CD14-positive monocyte (primary cell): ENCODE results near the gene DDX27. TPM values are rescaled to one million over a fixed set of nuclear protein-coding genes. Genes with fewer than 3 reads are reported as not detected.

Experiments
- DNase-seq, 3 donors: peaks; one replicate each; pipeline ENCODE4 v3.0.0-alpha.2; 2011 to 2022
- H2AFZ ChIP-seq: 2 replicates; pipeline ENCODE4 v1.6.0; 2012; ENCODE audit warnings: mild to moderate bottlenecking, low read depth, low read length, inconsistent platforms; ENCODE audit not compliant: insufficient read depth, poor library complexity, severe bottlenecking
- H3K27ac ChIP-seq, 2 donors: 1 replicate in 1 of 2; 2 replicates in 1 of 2; pipeline ENCODE4 v1.5.1; 2012 to 2013; ENCODE audit warnings: low read length in 2 of 2, control low read depth in 1 of 2, inconsistent platforms in 1 of 2, low read depth in 1 of 2, mild to moderate bottlenecking in 1 of 2
- H3K27me3 ChIP-seq, 2 donors: one replicate each; pipeline versions ENCODE4 v1.6.0 to v1.6.1; 2011 to 2013; ENCODE audit warnings: low read length in 2 of 2; ENCODE audit not compliant: control insufficient read depth in 2 of 2, insufficient read depth in 2 of 2
- H3K36me3 ChIP-seq, 2 donors: replicated peaks in 1 of 2; 1 replicate in 1 of 2; 2 replicates in 1 of 2; pipeline versions ENCODE4 v1.5.1 to v1.6.1; 2012 to 2013; ENCODE audit warnings: low read length in 2 of 2, control low read depth in 1 of 2, inconsistent platforms in 1 of 2, mild to moderate bottlenecking in 1 of 2; ENCODE audit not compliant: insufficient read depth in 2 of 2, control insufficient read depth in 1 of 2
- H3K4me1 ChIP-seq, 2 donors: 1 replicate in 1 of 2; 2 replicates in 1 of 2; pipeline versions ENCODE4 v1.5.1 to v1.6.1; 2012 to 2013; ENCODE audit warnings: low read length in 2 of 2, control low read depth in 1 of 2, inconsistent platforms in 1 of 2, mild to moderate bottlenecking in 1 of 2, moderate library complexity in 1 of 2; ENCODE audit not compliant: insufficient read depth in 2 of 2, control insufficient read depth in 1 of 2
- H3K4me2 ChIP-seq: replicated peaks from 2 replicates; pipeline ENCODE3; 2012; ENCODE audit warnings: low read length, moderate library complexity, mild to moderate bottlenecking; ENCODE audit not compliant: poor library complexity, severe bottlenecking; ENCODE audit errors: extremely low read depth
- H3K4me3 ChIP-seq, 3 experiments: fragments of 200-600 bp in 1 of 3; sonication (generic) in 1 of 3; replicated peaks in 1 of 3; 1 replicate in 2 of 3; 2 replicates in 1 of 3; pipeline ENCODE4 v1.5.1; 2011 to 2013; ENCODE audit warnings: low read length in 3 of 3, mild to moderate bottlenecking in 3 of 3, control low read depth in 2 of 3, low read depth in 2 of 3, inconsistent platforms in 1 of 3, moderate library complexity in 1 of 3
- H3K79me2 ChIP-seq: 2 replicates; pipeline ENCODE4 v1.6.0; 2012; ENCODE audit warnings: mild to moderate bottlenecking, control low read depth, inconsistent platforms, low read length, moderate library complexity; ENCODE audit not compliant: insufficient read depth
- H3K9ac ChIP-seq: 2 replicates; pipeline ENCODE4 v1.6.0; 2017; ENCODE audit warnings: low read length, mild to moderate bottlenecking; ENCODE audit not compliant: insufficient read depth, poor library complexity, severe bottlenecking
- H3K9me3 ChIP-seq, 2 donors: replicated peaks in 1 of 2; 1 replicate in 1 of 2; 2 replicates in 1 of 2; pipeline versions ENCODE4 v1.5.1 to v1.6.1; 2012 to 2013; ENCODE audit warnings: low read length in 2 of 2, control low read depth in 1 of 2; ENCODE audit not compliant: control insufficient read depth in 1 of 2, insufficient read depth in 1 of 2
- H4K20me1 ChIP-seq: 2 replicates; pipeline ENCODE4 v1.6.0; 2012; ENCODE audit warnings: mild to moderate bottlenecking, low read length, control low read depth, moderate library complexity; ENCODE audit not compliant: insufficient read depth
- H3K27ac Mint-ChIP-seq, 7 donors: one replicate each; pipeline ENCODE4 v1.8.0; 2020; ENCODE audit warnings: mild to moderate bottlenecking in 7 of 7, mixed read lengths in 7 of 7, moderate library complexity in 6 of 7, inconsistent platforms in 2 of 7
- H3K27me3 Mint-ChIP-seq, 3 donors: one replicate each; pipeline ENCODE4 v1.8.0; 2021 to 2022; ENCODE audit warnings: low read depth in 3 of 3, mild to moderate bottlenecking in 3 of 3, mixed read lengths in 3 of 3, moderate library complexity in 3 of 3, inconsistent platforms in 1 of 3
- H3K36me3 Mint-ChIP-seq, 2 donors: one replicate each; pipeline ENCODE4 v1.8.0; 2020; ENCODE audit warnings: mixed read lengths in 2 of 2, inconsistent platforms in 1 of 2, mild to moderate bottlenecking in 1 of 2
- H3K4me1 Mint-ChIP-seq: one replicate; pipeline ENCODE4 v1.8.0; 2020; ENCODE audit warnings: mild to moderate bottlenecking, mixed read lengths
- H3K4me3 Mint-ChIP-seq, 2 donors: one replicate each; pipeline ENCODE4 v1.8.0; 2020; ENCODE audit warnings: mild to moderate bottlenecking in 2 of 2, mixed read lengths in 2 of 2, moderate library complexity in 1 of 2
- H3K9me3 Mint-ChIP-seq, 7 donors: one replicate each; pipeline ENCODE4 v1.8.0; 2020 to 2022; ENCODE audit warnings: mixed read lengths in 7 of 7, mild to moderate bottlenecking in 6 of 7, moderate library complexity in 6 of 7, inconsistent platforms in 2 of 7
- WGBS: methylation state at CpG from one replicate; pipeline ENCODE4 v1.1.5; 2013; ENCODE audit warnings: missing lambda C conversion rate; ENCODE audit not compliant: insufficient coverage; 5-methylcytosine and 5-hydroxymethylcytosine counted together
- intact Hi-C, 2 donors: fragments of 100-400 bp; cut with micrococcal nuclease; formaldehyde crosslinking; loops; one replicate each; pipeline versions ENCODE4 v1.15.0 to v1.15.1; 2023
- polyA plus RNA-seq, 3 donors: library from polyadenylated mRNA; depleted of rRNA in 1 of 3; unstranded in 2 of 3; stranded (reverse) in 1 of 3; fragments of 300-500 nt in 2 of 3; fragments of >200 nt in 1 of 3; fragmentation: Illumina TruSeq in 2 of 3; gene quantifications; 1 replicate in 2 of 3; 2 replicates in 1 of 3; pipeline ENCODE4 v1.2.3, GENCODE V29; 2012 to 2021
- TF ChIP-seq, protein P1 (sequence below): fragments of 200-600 bp; IDR thresholded peaks from one replicate; pipeline ENCODE4 v1.8.0; 2022; ENCODE audit warnings: antibody characterized with exemption, mild to moderate bottlenecking

The DDX27 gene
- polyA plus RNA-seq, 3 donors, result 13.8 to 31.5 (median 17.7) TPM

DNA sequence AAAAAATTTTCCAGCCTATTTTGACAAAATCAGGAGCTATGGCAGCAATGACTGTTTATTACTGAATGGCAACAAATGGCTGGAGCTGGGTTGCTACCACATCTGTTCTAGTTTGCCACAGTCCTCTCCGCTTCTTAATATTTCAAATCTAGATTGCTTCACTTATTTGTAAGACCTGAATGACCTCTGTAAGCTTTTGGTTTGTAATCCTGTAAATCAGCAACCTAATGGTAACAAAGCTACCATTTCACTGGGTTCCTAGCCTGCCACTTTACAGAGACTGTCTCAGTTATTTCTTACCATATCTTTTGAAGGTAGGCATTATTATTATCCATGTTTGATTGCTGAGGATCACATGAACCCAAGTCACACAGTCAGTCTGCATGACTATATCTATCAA is 43.2 kb downstream of the DDX27 start:
- no CpG with 5 or more reads among the region's 1 CpG for WGBS
- intact Hi-C loops, result no loop called here
- peaks cover 12% of the 10 kb centered on the region for H3K4me1 Mint-ChIP-seq
- no peaks in the 10 kb centered on the region for H3K9me3 ChIP-seq
- H3K27me3 Mint-ChIP-seq, result peaks cover 0 to 6% (median 0%) of the 10 kb centered on the region in 3 donors
- no peak overlapping the region for H3K4me3 ChIP-seq
- H3K27ac ChIP-seq, result peak overlapping the region in 1 of 2 donors; percentile 2
- no peak for DNase-seq
- no peaks in the 10 kb centered on the region for H3K27me3 ChIP-seq
- no peak overlapping the region for H3K27ac Mint-ChIP-seq
- TF ChIP-seq, protein P1, sequence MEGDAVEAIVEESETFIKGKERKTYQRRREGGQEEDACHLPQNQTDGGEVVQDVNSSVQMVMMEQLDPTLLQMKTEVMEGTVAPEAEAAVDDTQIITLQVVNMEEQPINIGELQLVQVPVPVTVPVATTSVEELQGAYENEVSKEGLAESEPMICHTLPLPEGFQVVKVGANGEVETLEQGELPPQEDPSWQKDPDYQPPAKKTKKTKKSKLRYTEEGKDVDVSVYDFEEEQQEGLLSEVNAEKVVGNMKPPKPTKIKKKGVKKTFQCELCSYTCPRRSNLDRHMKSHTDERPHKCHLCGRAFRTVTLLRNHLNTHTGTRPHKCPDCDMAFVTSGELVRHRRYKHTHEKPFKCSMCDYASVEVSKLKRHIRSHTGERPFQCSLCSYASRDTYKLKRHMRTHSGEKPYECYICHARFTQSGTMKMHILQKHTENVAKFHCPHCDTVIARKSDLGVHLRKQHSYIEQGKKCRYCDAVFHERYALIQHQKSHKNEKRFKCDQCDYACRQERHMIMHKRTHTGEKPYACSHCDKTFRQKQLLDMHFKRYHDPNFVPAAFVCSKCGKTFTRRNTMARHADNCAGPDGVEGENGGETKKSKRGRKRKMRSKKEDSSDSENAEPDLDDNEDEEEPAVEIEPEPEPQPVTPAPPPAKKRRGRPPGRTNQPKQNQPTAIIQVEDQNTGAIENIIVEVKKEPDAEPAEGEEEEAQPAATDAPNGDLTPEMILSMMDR, result no peak
- H3K36me3 ChIP-seq, result peaks cover 78 to 90% of the 10 kb centered on the region in 2 donors
- no peak overlapping the region for H3K9ac ChIP-seq
- peaks cover 74 to 94% of the 10 kb centered on the region in 2 donors for H3K36me3 Mint-ChIP-seq
- no peak overlapping the region for H2AFZ ChIP-seq
- peaks cover 39% of the 10 kb centered on the region for H3K79me2 ChIP-seq
- H4K20me1 ChIP-seq, result peaks cover 81% of the 10 kb centered on the region
- peaks cover 7 to 9% of the 10 kb centered on the region in 2 donors for H3K4me1 ChIP-seq
- no peak overlapping the region for H3K4me3 Mint-ChIP-seq
- H3K9me3 Mint-ChIP-seq, result peaks cover 0 to 4% (median 0%) of the 10 kb centered on the region in 7 donors
- H3K4me2 ChIP-seq, result no peak overlapping the region

DNA sequence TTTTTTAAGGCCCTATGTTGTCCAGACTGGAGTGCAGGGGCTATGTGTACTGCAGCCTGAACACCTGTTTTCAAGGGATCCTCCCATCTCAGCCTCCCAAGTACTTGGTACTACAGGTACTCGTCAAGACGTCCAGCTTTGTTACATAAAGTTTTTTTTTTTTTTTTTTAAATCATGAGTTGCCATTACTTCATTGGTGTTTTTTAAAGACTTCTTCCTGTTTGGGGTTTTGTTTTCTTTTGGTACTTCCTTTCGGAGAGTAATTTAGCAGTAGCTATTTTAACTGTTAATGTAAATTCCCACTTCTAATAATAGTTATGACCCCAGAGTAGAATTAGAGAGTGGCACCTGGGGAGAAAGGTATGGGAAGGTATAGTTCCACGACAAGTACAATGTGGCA is 48.1 kb downstream of the DDX27 start:
- peak overlapping the region in 1 of 3 experiments; percentile 48 for H3K4me3 ChIP-seq
- no peaks in the 10 kb centered on the region for H3K9me3 ChIP-seq
- H3K36me3 ChIP-seq, result peaks cover 69 to 85% of the 10 kb centered on the region in 2 donors
- peak overlapping the region; percentile 4 to 66 for H3K27ac ChIP-seq
- no peak for DNase-seq
- no peak overlapping the region for H3K9ac ChIP-seq
- intact Hi-C loops, result no loop called here
- peaks cover 72 to 90% of the 10 kb centered on the region in 2 donors for H3K36me3 Mint-ChIP-seq
- H2AFZ ChIP-seq, result no peak overlapping the region
- H3K9me3 Mint-ChIP-seq, result peaks cover 0 to 3% (median 0%) of the 10 kb centered on the region in 7 donors
- H3K27ac Mint-ChIP-seq, result peak overlapping the region; percentile 72 to 88 (median 84)
- peak overlapping the region; percentile 59 for H3K4me2 ChIP-seq
- WGBS, result no CpG with 5 or more reads among the region's 4 CpGs
- H4K20me1 ChIP-seq, result peaks cover 99% of the 10 kb centered on the region
- H3K4me3 Mint-ChIP-seq, result peak overlapping the region; percentile 66 to 84
- peaks cover 0 to 2% (median 1%) of the 10 kb centered on the region in 3 donors for H3K27me3 Mint-ChIP-seq
- peaks cover 45% of the 10 kb centered on the region for H3K4me1 Mint-ChIP-seq
- H3K4me1 ChIP-seq, result peaks cover 10 to 41% of the 10 kb centered on the region in 2 donors
- TF ChIP-seq, protein P1, result no peak
- H3K79me2 ChIP-seq, result peaks cover 86% of the 10 kb centered on the region
- no peaks in the 10 kb centered on the region for H3K27me3 ChIP-seq
